ENCODE data around the gene SLC6A14. TPM values are rescaled to one million over a fixed set of nuclear protein-coding genes. Genes with fewer than 3 reads are reported as not detected.

SLC6A14 gene
- total RNA-seq, 1 experiment from 2014 or later: 0.44 TPM

DNA sequence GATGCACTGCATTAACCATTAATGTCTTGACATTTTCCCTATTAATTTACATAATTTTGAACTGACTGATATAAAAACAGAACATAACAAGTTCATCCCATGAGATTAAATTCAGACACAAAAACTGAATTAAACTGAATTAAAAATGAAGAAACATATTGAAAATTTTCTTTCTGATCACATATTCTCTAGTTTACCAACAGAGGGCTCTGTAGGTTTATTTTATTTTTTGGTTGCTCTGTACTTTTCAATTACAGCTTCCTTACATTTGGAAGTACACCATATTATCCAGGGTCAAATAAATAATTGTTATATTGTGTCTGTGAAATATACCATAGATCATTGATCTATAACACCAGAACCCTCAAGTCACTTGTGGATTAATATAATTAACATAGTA lies 53.7 kb downstream of the SLC6A14 start:
- no peaks in the 10 kb centered on the region for H3K27me3 ChIP-seq (ENCODE audit: insufficient read depth, low read depth)
- H3K9me3 ChIP-seq (ENCODE audit: insufficient read depth, low read depth): no peaks in the 10 kb centered on the region; the same call in 1 of the 2 replicates
- POLR2A ChIA-PET (ENCODE audit: unreplicated experiment): no interaction called here
- no peak overlapping the region for H3K4me2 ChIP-seq
- no peaks in the 10 kb centered on the region for H3K36me3 ChIP-seq (ENCODE audit: low read depth)
- H3K4me1 ChIP-seq (replicated peaks; ENCODE audit: insufficient read depth): no peaks in the 10 kb centered on the region
- no peak overlapping the region for H3K27ac ChIP-seq
- CTCF ChIA-PET: no interaction called here
- H3K79me2 ChIP-seq (ENCODE audit: low read depth): no peaks in the 10 kb centered on the region
- DNase-seq: no peak
- no TSS peak for BruUV-seq (replicated peaks)
- intact Hi-C loops (cut with micrococcal nuclease; ENCODE audit: unreplicated experiment): loop anchor here (10.0 kb wide), 1 partner anchor 465 kb away; no protein-coding TSS in a partner anchor
- no peaks in the 10 kb centered on the region for H3F3A ChIP-seq (ENCODE audit: insufficient read depth, low read depth)
- H4K20me1 ChIP-seq (ENCODE audit: insufficient read depth): no peaks in the 10 kb centered on the region
- H3K4me3 ChIP-seq: no peak overlapping the region
- H2AFZ ChIP-seq: no peak overlapping the region
- no peaks in the 10 kb centered on the region for H3K9me2 ChIP-seq (ENCODE audit: insufficient read depth)
- no peak for TF ChIP-seq EZH2 (IDR thresholded peaks at IDR 0.05; ENCODE audit: low read depth)
- peak; percentile 69 for TF ChIP-seq CTCF (conservative IDR thresholded peaks at IDR 0.05)

- Histone ChIP-seq H3K27ac (no peak overlapping the region), H3K9me2 (ENCODE audit: insufficient read depth) (no peaks in the 10 kb centered on the region), H3K79me2 (ENCODE audit: low read depth) (no peaks in the 10 kb centered on the region), H3K36me3 (ENCODE audit: low read depth) (no peaks in the 10 kb centered on the region), H3K4me3 (no peak overlapping the region), H3K4me1 (replicated peaks; ENCODE audit: insufficient read depth) (no peaks in the 10 kb centered on the region), H3K27me3 (ENCODE audit: insufficient read depth, low read depth) (no peaks in the 10 kb centered on the region), H3K4me2 (no peak overlapping the region), H3K9me3 (ENCODE audit: insufficient read depth, low read depth) (no peaks in the 10 kb centered on the region), H4K20me1 (ENCODE audit: insufficient read depth) (no peaks in the 10 kb centered on the region), H3F3A (ENCODE audit: insufficient read depth, low read depth) (no peaks in the 10 kb centered on the region), H2AFZ (no peak overlapping the region)
- ChIA-PET CTCF (no interaction called here), POLR2A (ENCODE audit: unreplicated experiment) (no interaction called here)
- no peak for TF ChIP-seq EZH2 (IDR thresholded peaks at IDR 0.05; ENCODE audit: low read depth)
- TF ChIP-seq CTCF (conservative IDR thresholded peaks at IDR 0.05): no peak
- intact Hi-C loops (cut with micrococcal nuclease; ENCODE audit: unreplicated experiment): loop anchor here (10.0 kb wide), 1 partner anchor 462 kb away; no protein-coding TSS in a partner anchor
- BruUV-seq (replicated peaks): no TSS peak
- no peak for DNase-seq
Observed at GRCh38 chrX:116493271-116493670, 56.9 kb downstream of the SLC6A14 start.

DNA sequence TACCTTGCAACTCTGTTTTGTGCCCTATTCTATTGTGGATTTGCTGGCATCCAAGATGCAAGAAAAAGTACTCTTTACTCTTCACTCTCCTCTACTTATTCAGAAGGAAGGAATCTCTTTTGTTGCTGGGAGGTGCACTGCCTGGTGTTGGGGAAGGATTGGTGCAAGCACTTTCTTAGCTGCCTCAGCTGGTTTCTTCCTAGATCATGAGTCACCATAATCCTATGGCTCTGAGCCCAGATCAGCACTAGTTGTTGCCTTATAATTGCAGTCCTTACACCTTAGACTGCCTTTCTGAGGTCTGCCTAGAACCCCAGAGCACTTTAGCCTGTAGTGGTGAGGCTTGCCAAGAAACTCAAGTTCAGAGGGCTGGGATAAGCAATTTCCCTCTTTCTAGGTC lies 63.4 kb downstream of the SLC6A14 start:
- H3K9me3 ChIP-seq (ENCODE audit: insufficient read depth, low read depth): no peaks in the 10 kb centered on the region
- H3K27ac ChIP-seq: no peak overlapping the region
- ChIA-PET POLR2A (ENCODE audit: unreplicated experiment) (no interaction called here), CTCF (no interaction called here)
- no peak overlapping the region for H3K4me3 ChIP-seq
- H3K4me2 ChIP-seq: 0 out of 2 replicates have a peak overlapping the region, but pooled peaks have one; percentile 2
- H3K4me1 ChIP-seq (replicated peaks; ENCODE audit: insufficient read depth): 0 out of 2 replicates have a peak, but pooled peaks cover 5% of the 10 kb centered on the region
- no peak overlapping the region for H2AFZ ChIP-seq
- no peaks in the 10 kb centered on the region for H3F3A ChIP-seq (ENCODE audit: insufficient read depth, low read depth)
- TF ChIP-seq CTCF (conservative IDR thresholded peaks at IDR 0.05) (no peak), EZH2 (IDR thresholded peaks at IDR 0.05; ENCODE audit: low read depth) (no peak)
- H3K9me2 ChIP-seq (ENCODE audit: insufficient read depth): no peaks in the 10 kb centered on the region
- no peaks in the 10 kb centered on the region for H3K36me3 ChIP-seq (ENCODE audit: low read depth)
- H4K20me1 ChIP-seq (ENCODE audit: insufficient read depth): no peaks in the 10 kb centered on the region
- BruUV-seq (replicated peaks): no TSS peak
- H3K79me2 ChIP-seq (ENCODE audit: low read depth): no peaks in the 10 kb centered on the region
- DNase-seq: peak; percentile 40 to 75
- intact Hi-C loops (cut with micrococcal nuclease; ENCODE audit: unreplicated experiment): loop anchor here (10.0 kb wide), 1 partner anchor 455 kb away; no protein-coding TSS in a partner anchor
- H3K27me3 ChIP-seq (ENCODE audit: insufficient read depth, low read depth): no peaks in the 10 kb centered on the region

Other genes starting within 250 kb of the SLC6A14 start
- gene CT83, start 26.4 kb downstream of the SLC6A14 start, total RNA-seq (2021): not detected in 2 replicates

Measured in PC-9 (cell line).